ENCODE measurements around the gene MYO1B.

The MYO1B gene

GRCh38 chr2:191379375-191379774 is 134.2 kb downstream of the MYO1B start:
- ChIA-PET POLR2A (no interaction called here), CTCF (interaction anchor here (1.0 to 1.4 kb wide), 2 partner anchors 9 to 27 kb away, joined by 3 to 4 read pairs; no protein-coding TSS in a partner anchor)
- no peak for DNase-seq (ENCODE audit: extremely low spot score)
- no peak for TF ChIP-seq CTCF (IDR thresholded peaks at IDR 0.05; ENCODE audit: control extremely low read depth, extremely low read depth, low read depth, missing control alignments)

- CTCF ChIA-PET, result interaction anchor here (2.1 kb wide), 1 partner anchor 23 kb away, joined by 5 read pairs; no protein-coding TSS in a partner anchor
Observed at GRCh38 chr2:191382801-191383200, 137.6 kb downstream of the MYO1B start.

GRCh38 chr2:191383486-191383885 is 138.3 kb downstream of the MYO1B start:
- POLR2A ChIA-PET, result no interaction called here
- no peak for DNase-seq (ENCODE audit: extremely low spot score)
- no peak for TF ChIP-seq CTCF (IDR thresholded peaks at IDR 0.05; ENCODE audit: control extremely low read depth, extremely low read depth, low read depth, missing control alignments)
- CTCF ChIA-PET, result interaction anchor here (1.0 to 2.1 kb wide), 2 partner anchors 22 to 325 kb away, joined by 3 to 5 read pairs; no protein-coding TSS in a partner anchor

More at GRCh38 chr2:191382801-191383200, 137.6 kb downstream of the MYO1B start:
- TF ChIP-seq CTCF (IDR thresholded peaks at IDR 0.05; ENCODE audit: control extremely low read depth, extremely low read depth, low read depth, missing control alignments), result no peak
- POLR2A ChIA-PET, result no interaction called here
- no peak for DNase-seq (ENCODE audit: extremely low spot score)

GRCh38 chr2:191384829-191385228 is 139.6 kb downstream of the MYO1B start:
- ChIA-PET CTCF (no interaction called here), POLR2A (no interaction called here)
- no peak for TF ChIP-seq CTCF (IDR thresholded peaks at IDR 0.05; ENCODE audit: control extremely low read depth, extremely low read depth, low read depth, missing control alignments)
- no peak for DNase-seq (ENCODE audit: extremely low spot score)

- CTCF ChIA-PET, result no interaction called here
- POLR2A ChIA-PET, result no interaction called here
- no peak for DNase-seq (ENCODE audit: extremely low spot score)
- TF ChIP-seq CTCF (IDR thresholded peaks at IDR 0.05; ENCODE audit: control extremely low read depth, extremely low read depth, low read depth, missing control alignments), result no peak
Observed at GRCh38 chr2:191385416-191386160, 140.4 kb downstream of the MYO1B start.

GRCh38 chr2:191386938-191387536 is 141.8 kb downstream of the MYO1B start:
- CTCF ChIA-PET, result interaction anchor here (1.3 kb wide), 1 partner anchor 20 kb away, joined by 3 read pairs; no protein-coding TSS in a partner anchor

More at GRCh38 chr2:191386938-191387536, 141.8 kb downstream of the MYO1B start:
- no peak for DNase-seq (ENCODE audit: extremely low spot score)
- no peak for TF ChIP-seq CTCF (IDR thresholded peaks at IDR 0.05; ENCODE audit: control extremely low read depth, extremely low read depth, low read depth, missing control alignments)
- POLR2A ChIA-PET, result no interaction called here
